Measurements from ENCODE around the gene APLN.

- TF ChIP-seq POLR2A (IDR thresholded peaks at IDR 0.05; ENCODE audit: insufficient read depth in 1 of 2, low read depth in 2 of 2, low read length in 2 of 2) (no peak), PHB2 (IDR thresholded peaks at IDR 0.05; ENCODE audit: partially characterized antibody) (no peak), ELF1 (CRISPR knock-in tag; IDR thresholded peaks at IDR 0.05) (no peak), EZH2 (conservative IDR thresholded peaks at IDR 0.05; ENCODE audit: low read depth, low read length) (no peak), RFX5 (IDR thresholded peaks at IDR 0.05; ENCODE audit: low read depth, low read length) (no peak), MZF1 (CRISPR knock-in tag; IDR thresholded peaks at IDR 0.05; ENCODE audit: borderline replicate concordance) (no peak), ATF7 (IDR thresholded peaks at IDR 0.05) (no peak), ATF7 (CRISPR knock-in tag; IDR thresholded peaks at IDR 0.05) (no peak), ZHX1 (CRISPR knock-in tag; IDR thresholded peaks at IDR 0.05; ENCODE audit: low read depth) (no peak), NCOA2 (CRISPR knock-in tag; IDR thresholded peaks at IDR 0.05) (no peak), HMGA1 (CRISPR knock-in tag; conservative IDR thresholded peaks at IDR 0.05) (no peak), SUZ12 (IDR thresholded peaks at IDR 0.05; ENCODE audit: low read depth, low read length) (no peak), PBX2 (CRISPR knock-in tag; IDR thresholded peaks at IDR 0.05) (no peak)
Observed at GRCh38 chrX:129632443-129632842, 22.3 kb downstream of the APLN start.
